Stimulated activated CD4-positive, alpha-beta T cell treated with anti-CD3 and anti-CD28 coated beads, Interleukin-12 subunit alpha, Interleukin-12 subunit beta, amount 100 ng/mL, for 48 hours (primary cell): Measurements from ENCODE around the gene SAA4.
"Not testable (repeated sequence)": the region's sequence is repeated elsewhere in the genome, so short reads cannot be mapped to it uniquely, and the experiment has no call there.

Experiments
- DNase-seq, 3 donors: peaks; one replicate each; pipeline ENCODE4 v3.0.0-alpha.2; 2020; ENCODE audit warnings: low read depth in 2 of 3, low spot score in 1 of 3

SAA4 gene

GRCh38 chr11:18191376-18191775, 45.2 kb downstream of the SAA4 start:
- DNase-seq, result no peak

- not testable (repeated sequence) for DNase-seq
Observed at GRCh38 chr11:18189476-18190245, 46.9 kb downstream of the SAA4 start.

GRCh38 chr11:18188796-18189195, 47.8 kb downstream of the SAA4 start:
- no peak for DNase-seq
